HUES6 (cell line): ENCODE data around the gene HMX1.

Experiments used
- H3K27ac ChIP-seq: 2 replicates; pipeline ENCODE4 v1.7.0; 2013; ENCODE audit warnings: low read depth, mild to moderate bottlenecking, low read length, inconsistent platforms
- H3K27me3 ChIP-seq: 2 replicates; pipeline ENCODE4 v1.6.1; 2013; ENCODE audit warnings: low read length; ENCODE audit not compliant: control insufficient read depth, insufficient read depth
- H3K36me3 ChIP-seq: 2 replicates; pipeline ENCODE4 v1.6.1; 2013; ENCODE audit warnings: low read length; ENCODE audit not compliant: control insufficient read depth, insufficient read depth
- H3K4me1 ChIP-seq: 2 replicates; pipeline ENCODE4 v1.6.1; 2013; ENCODE audit warnings: low read length; ENCODE audit not compliant: control insufficient read depth, insufficient read depth
- H3K4me3 ChIP-seq: 2 replicates; pipeline ENCODE4 v1.5.1; 2013; ENCODE audit warnings: low read depth, low read length
- H3K9ac ChIP-seq: one replicate; pipeline ENCODE4 v1.6.1; 2013; ENCODE audit warnings: mild to moderate bottlenecking, low read length
- H3K9me3 ChIP-seq: 2 replicates; pipeline ENCODE4 v1.6.1; 2013; ENCODE audit warnings: low read depth, low read length; ENCODE audit not compliant: control insufficient read depth, insufficient read depth

The HMX1 gene

DNA sequence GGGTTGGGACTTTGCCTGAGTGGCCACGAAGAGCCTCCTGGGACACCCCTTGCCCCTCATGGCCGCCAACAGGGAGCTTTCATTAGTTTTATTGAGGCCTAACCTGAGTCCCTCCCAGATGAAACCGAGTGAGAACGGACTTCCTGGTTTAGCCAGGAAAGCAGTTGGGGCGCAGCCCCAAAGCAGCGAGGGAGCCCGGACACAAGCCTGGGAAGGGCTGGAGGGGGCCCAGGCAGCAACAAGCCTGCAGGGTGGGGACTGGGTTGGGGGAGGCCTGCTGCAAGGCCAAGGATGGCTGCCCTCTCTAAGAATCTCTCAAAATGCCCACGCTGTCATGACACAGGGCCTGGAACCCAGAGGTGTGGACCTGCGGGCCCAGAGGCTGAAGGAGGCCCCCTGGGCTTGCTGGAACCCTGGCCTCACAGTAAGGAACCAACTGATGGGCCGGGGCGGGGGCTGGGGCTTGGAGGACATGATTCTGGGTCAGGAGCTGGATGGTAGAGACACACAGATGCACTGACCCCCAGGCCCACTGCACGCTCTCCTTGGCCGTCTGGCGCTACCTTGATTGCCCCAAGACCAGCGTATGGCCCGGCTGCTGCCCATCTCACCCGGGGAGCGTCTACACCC, 5.8 kb downstream of the HMX1 start:
- Histone ChIP-seq H3K27ac (no peak overlapping the region), H3K27me3 (peaks cover 100% of the 10 kb centered on the region), H3K4me1 (peaks cover 25% of the 10 kb centered on the region; the same call in 1 of the 2 replicates), H3K9me3 (no peaks in the 10 kb centered on the region), H3K36me3 (no peaks in the 10 kb centered on the region), H3K9ac (no peak overlapping the region), H3K4me3 (no peak overlapping the region)

DNA sequence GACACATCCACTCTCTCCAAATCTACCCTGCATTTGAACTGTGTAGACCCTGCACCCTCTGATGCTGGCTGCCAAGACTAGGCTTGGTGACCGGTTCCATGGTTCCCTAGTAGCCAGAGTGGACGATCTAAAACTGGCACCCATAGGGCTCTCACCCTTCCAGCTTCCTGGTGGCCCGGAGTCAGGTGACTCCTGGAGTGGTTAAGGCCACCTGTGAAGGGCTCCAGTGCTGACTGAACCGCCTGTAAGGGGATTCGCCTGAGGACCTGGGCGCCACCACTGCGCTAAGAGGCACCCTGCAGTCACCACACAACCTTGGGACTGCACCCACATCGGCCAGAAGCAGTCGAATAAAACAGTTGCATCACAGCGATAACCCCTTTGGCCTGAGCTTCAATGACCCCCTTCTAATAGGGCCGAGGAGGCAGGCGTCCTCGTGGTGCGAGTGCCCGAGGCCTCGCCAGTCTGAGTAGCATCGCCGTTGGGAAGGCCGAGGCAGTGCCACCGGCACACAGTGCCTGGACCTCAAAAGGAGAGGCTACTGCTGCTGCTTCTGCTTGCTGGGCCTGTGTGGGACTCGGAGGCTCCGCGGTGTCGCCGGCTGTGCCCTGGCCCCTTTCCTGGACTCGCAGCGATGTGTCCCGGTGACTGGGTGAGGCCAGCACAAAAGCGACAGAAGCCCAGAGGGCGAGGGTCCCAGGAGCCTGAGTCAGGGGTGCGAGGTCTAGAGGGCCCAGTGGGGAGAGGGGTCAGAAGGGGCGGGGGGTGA, 6.5 kb downstream of the HMX1 start:
- no peak overlapping the region for H3K9ac ChIP-seq
- H3K9me3 ChIP-seq, result no peaks in the 10 kb centered on the region
- H3K27me3 ChIP-seq, result peaks cover 99% of the 10 kb centered on the region
- H3K27ac ChIP-seq, result no peak overlapping the region
- no peak overlapping the region for H3K4me3 ChIP-seq
- peaks cover 27% of the 10 kb centered on the region for H3K4me1 ChIP-seq
- H3K36me3 ChIP-seq, result no peaks in the 10 kb centered on the region

DNA sequence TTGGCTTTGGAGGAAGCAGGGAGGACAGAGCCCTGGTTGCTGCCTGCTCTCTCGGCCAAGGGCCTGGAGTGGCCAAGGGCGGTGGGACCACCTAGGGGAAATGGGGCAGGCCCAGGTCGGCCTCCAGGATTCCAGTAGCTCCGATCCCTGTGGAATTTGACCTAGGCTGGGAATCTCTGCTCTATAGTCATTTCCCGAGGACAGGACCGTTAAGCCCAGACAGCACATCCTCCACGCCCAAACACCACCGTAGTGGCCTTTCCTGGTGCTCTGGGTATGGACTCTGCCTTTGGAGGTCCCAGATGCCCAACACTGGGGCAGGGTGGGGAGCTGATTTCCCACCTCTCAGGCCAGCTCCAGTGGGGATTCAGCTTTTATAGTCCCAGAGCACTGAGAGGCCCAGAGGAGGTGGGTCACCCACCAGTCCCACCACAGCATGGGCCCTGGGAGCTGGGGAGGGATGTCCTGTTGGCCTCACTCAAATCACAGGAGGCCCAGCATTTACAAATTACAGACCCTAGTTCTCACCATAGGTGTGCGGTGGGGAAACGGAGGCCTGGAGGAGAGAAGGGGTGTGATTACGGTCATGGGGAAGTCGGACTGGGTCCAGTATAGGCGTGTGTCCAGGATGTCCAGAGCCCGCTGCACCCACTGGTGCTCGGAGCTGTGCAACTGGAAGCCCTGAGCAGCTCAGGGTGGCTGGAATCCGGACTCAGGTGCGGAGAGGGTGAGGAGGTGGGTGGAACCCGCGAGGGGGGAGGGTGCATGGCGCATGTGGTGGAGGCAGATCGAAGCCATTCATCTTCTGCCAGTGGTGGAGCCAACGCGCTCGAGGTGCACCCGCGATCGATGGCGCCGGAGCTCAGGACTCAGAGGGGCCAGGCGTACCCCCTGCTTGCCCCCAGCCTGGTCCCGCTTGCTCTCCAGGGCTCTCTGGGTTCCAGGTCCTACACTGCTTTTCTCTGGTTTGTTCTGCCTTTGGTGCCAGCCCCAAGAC, 7.7 kb downstream of the HMX1 start:
- Histone ChIP-seq H3K9ac (no peak overlapping the region), H3K4me1 (peaks cover 28% of the 10 kb centered on the region), H3K9me3 (no peaks in the 10 kb centered on the region), H3K4me3 (no peak overlapping the region), H3K36me3 (no peaks in the 10 kb centered on the region), H3K27ac (no peak overlapping the region), H3K27me3 (peaks cover 99% of the 10 kb centered on the region)

DNA sequence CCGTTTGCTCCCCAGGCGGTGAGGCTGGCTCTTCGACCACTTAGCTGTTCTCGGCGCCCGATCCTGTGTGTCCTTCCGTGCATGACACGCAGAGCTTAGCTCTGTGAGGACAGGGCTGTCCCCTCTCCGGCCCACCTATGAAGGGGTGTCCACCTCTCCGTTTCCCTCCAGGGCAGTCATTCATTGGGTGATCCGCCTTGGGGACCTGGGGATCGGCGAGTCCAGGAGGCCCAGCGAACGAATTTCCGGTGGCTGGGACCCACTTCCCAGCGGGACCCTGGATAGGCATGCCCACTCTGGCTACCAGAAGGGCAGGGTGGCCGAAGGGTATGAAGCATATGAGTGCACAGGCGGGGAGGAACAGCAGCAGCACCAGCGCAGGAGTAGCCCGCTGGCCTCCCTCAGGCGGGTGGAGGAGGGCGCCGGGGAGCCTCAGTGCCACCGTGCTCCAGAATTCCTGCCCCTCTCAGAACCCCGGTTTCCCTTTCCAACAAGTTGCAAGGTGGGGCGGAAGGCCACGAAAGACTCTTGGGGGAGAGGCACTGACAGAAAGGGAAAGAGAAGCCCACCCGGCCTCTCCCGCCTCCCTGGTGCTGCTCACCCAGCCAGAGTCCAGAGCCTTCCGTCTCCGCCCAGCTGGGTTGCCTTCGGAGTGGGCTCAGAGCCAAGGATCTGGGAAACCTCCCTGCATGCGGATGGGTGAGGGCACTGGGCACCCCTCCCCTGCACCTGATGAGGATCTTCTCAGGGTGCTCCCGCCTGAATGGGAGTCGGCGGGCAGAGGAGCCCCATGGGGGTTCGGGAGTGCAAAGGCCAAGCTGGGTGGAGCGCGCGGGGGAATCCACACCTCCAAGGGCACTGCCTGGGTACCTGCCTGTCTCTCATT, 8.6 kb downstream of the HMX1 start:
- Histone ChIP-seq H3K4me1 (peaks cover 35% of the 10 kb centered on the region), H3K9me3 (no peaks in the 10 kb centered on the region), H3K36me3 (no peaks in the 10 kb centered on the region), H3K27me3 (peaks cover 99% of the 10 kb centered on the region), H3K9ac (no peak overlapping the region), H3K27ac (no peak overlapping the region), H3K4me3 (no peak overlapping the region)

DNA sequence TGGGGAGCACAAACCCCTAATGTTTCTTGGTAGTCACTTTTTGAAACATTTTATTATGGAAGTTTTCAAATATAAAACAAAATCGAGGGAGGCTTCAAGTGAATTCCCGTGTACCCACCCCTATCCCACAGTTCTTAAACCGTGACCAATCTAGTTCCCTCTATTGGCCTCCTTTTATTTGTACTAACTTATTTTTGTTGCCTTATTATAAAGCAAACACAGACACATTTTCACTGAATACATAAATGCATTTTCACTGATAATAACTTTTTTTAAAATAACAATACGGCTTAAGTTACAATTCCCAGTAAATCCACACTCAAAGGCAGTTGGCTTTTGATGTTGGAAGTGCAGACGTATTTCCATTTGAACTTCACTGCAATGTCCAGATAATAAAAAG, 9.3 kb downstream of the HMX1 start:
- Histone ChIP-seq H3K9ac (no peak overlapping the region), H3K4me3 (no peak overlapping the region), H3K4me1 (peaks cover 37% of the 10 kb centered on the region), H3K27me3 (peaks cover 99% of the 10 kb centered on the region), H3K27ac (no peak overlapping the region), H3K9me3 (no peaks in the 10 kb centered on the region), H3K36me3 (no peaks in the 10 kb centered on the region)

DNA sequence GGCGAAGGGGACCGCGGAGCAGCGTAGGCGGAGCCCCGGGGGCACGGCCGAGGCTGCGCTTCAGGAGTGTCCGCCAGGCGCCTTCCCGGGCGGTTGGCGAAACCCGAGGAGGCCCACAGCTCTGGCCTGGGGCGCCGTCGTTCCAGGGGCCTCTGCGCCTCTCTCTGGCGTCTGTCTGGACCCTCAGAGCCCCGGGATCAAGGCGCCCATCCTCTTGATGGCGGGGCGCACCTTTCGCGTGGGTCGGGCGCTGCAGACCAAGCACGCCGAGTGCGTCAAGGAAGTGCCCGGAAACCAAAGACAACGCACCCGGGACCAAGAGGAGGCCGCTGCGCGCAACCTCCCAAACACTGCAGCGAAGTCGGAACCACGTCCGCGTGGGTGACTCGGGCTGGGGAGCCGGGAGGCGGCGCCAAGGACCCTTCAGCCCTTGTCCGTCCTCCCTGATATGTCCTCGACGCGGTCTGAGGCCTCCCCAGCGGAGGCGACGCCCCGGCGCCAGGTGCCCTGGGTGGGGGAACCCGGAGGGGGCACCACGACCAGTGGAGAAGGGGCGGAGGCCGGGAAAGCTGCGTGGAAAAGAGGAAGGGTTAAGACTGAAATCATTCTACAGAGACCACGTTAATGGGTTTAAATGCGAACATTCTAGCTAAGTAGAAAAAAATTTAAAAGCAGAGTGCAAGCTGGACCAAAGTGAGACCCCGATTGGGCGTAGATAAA, 9.9 kb downstream of the HMX1 start:
- H3K4me1 ChIP-seq, result peaks cover 32% of the 10 kb centered on the region
- H3K27me3 ChIP-seq, result peaks cover 99% of the 10 kb centered on the region

DNA sequence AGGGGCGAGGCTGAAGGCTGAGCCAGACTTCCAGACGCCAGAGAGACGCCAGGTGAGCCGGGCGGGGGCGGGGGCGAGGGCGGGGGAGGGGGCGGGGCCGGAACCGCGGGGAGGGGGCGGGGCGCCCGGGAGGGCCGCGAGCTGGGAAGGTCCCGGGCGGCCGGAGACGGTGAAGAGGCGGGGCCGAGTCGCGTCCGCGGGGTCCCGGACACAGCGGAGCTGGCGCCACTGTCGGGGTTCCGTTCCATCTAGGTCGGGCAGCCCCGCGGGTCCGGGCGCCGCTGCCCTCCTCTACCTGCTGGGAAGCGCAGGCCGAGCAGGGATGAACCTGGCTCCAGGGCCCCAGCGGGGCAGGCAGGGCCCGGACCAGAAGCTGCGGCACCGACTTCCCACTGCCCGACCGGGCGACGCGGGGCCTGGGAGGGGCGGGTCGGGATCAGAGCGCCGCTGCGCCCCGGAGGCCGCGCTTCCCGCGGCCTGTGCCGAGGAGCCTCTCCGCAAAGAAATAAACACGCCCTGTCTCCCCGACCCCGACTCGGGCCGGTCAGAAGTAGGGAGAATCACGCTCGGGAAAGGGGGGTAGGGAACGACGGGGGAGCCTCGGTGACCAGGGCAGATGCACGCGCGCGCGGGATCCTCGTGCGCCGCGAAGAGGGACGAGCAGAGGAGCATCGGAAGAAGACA, 10.6 kb downstream of the HMX1 start:
- no peaks in the 10 kb centered on the region for H3K36me3 ChIP-seq
- no peak overlapping the region for H3K27ac ChIP-seq
- H3K27me3 ChIP-seq, result peaks cover 99% of the 10 kb centered on the region
- no peaks in the 10 kb centered on the region for H3K9me3 ChIP-seq
- no peak overlapping the region for H3K9ac ChIP-seq
- H3K4me1 ChIP-seq, result peaks cover 30% of the 10 kb centered on the region
- peak overlapping the region; percentile 64 for H3K4me3 ChIP-seq

More for the DNA sequence above, 9.9 kb downstream of the HMX1 start:
- peak overlapping the region; percentile 64 for H3K4me3 ChIP-seq
- no peak overlapping the region for H3K9ac ChIP-seq
- no peaks in the 10 kb centered on the region for H3K36me3 ChIP-seq
- H3K27ac ChIP-seq, result no peak overlapping the region
- no peaks in the 10 kb centered on the region for H3K9me3 ChIP-seq

DNA sequence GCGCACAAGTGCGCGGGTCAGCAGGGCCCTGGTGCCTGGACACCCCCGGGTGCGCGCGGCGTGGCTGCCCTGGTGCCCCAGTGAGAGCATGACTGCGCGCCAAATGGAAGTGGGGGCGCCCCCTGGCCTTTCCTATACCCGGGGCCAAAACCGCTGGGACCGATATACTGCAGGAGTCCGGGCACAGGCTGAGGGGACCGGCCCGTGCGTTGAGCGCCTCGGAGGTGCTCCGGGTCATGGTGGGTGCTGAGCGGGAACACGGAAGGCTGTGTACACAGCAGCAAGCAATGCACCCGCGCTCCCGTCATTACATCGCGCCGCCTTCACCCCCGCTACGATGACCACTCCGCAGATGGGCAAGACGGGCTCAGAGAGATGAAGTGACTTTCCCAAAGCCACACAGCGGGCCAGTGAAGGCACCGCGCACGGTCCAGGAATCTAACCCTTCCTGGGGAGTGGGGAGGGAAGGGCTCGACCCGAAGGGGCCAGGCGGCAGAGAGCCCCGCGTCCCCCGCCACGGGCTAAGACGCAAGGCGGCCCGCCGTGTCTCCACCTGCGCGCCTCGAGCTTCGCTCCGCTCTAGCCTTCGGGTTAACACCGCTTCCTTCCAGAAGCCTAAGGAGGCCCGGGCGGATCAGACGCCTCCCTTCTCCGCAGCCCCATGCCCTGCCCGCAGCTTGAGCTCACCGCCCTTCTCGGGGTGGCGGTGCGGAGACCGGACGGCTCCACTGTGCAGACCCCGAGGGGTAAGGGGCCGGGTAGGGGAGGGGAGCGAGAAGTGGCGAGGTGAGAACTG, 11.3 kb downstream of the HMX1 start:
- Histone ChIP-seq H3K27me3 (peaks cover 99% of the 10 kb centered on the region), H3K9ac (peak overlapping the region; percentile 8), H3K27ac (no peak overlapping the region), H3K4me1 (peaks cover 38% of the 10 kb centered on the region), H3K9me3 (no peaks in the 10 kb centered on the region), H3K4me3 (peak overlapping the region; percentile 48), H3K36me3 (no peaks in the 10 kb centered on the region)

DNA sequence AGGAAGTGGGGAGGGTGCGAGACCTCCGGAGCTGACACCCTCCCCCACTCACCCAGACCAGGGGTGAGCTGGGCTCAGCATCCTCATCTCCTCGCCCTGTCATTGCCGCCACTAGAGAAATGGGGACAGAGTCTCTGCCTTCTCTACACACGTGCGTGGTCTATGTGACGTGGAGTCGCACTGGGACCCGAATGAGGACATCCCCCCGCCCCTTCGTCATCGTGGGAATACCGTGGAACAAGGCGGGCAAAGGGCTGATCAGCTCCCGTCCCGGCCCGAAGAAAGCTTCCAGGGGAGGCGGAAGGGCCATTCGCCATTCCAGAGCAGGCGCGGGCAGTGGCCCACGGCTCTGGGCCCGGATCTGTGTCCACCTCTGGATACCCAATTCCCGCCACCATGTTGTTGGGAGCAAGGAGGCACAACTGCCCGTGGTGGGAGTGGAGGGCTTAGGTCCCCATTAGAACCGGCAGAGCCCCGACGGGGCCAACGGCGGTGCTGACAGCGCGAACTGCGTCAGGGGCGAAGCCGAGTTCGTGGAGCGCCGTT, 12.0 kb downstream of the HMX1 start:
- Histone ChIP-seq H3K36me3 (no peaks in the 10 kb centered on the region), H3K27me3 (peaks cover 99% of the 10 kb centered on the region), H3K9ac (peak overlapping the region; percentile 8), H3K4me3 (peak overlapping the region; percentile 48; the same call in 1 of the 2 replicates), H3K27ac (no peak overlapping the region), H3K4me1 (peaks cover 44% of the 10 kb centered on the region), H3K9me3 (no peaks in the 10 kb centered on the region)
